HepG2 (cell line): ENCODE measurements around the gene CABLES1. TPM values are rescaled to one million over a fixed set of nuclear protein-coding genes. Genes with fewer than 3 reads are reported as not detected.

Source experiments
- ATF1 ChIP-seq: IDR thresholded peaks from 2 replicates; pipeline ENCODE4 v1.6.1; 2016; ENCODE audit warnings: mild to moderate bottlenecking, control low read depth
- CHCHD3 ChIP-seq: sonication (generic); formaldehyde crosslinking; IDR thresholded peaks from 2 replicates; pipeline ENCODE4 v1.8.0; 2022; ENCODE audit warnings: mild to moderate bottlenecking, missing genetic modification reagents, moderate library complexity
- DR1 ChIP-seq: sonication (generic); formaldehyde crosslinking; IDR thresholded peaks from 2 replicates; pipeline ENCODE4 v1.8.0; 2021; ENCODE audit warnings: mild to moderate bottlenecking, missing genetic modification reagents, inconsistent platforms
- ELF1 ChIP-seq: sonication (generic); formaldehyde crosslinking; IDR thresholded peaks from 2 replicates; pipeline ENCODE4 v1.4.0; 2020; ENCODE audit warnings: missing genetic modification reagents
- GFI1 ChIP-seq: sonication (generic); formaldehyde crosslinking; IDR thresholded peaks from 2 replicates; pipeline ENCODE4 v1.5.0; 2020; ENCODE audit warnings: missing genetic modification reagents, mild to moderate bottlenecking, borderline replicate concordance
- GMEB1 ChIP-seq: sonication (generic); formaldehyde crosslinking; IDR thresholded peaks from 2 replicates; pipeline ENCODE4 v1.5.1; 2020; ENCODE audit warnings: missing genetic modification reagents, mild to moderate bottlenecking, borderline replicate concordance
- HDAC1 ChIP-seq: sonication (generic); formaldehyde crosslinking; IDR thresholded peaks from 2 replicates; pipeline ENCODE4 v1.5.1; 2020; ENCODE audit warnings: mild to moderate bottlenecking, missing genetic modification reagents
- NR0B2 ChIP-seq: sonication (generic); formaldehyde crosslinking; IDR thresholded peaks from 2 replicates; pipeline ENCODE4 v1.4.0; 2020; ENCODE audit warnings: mild to moderate bottlenecking, missing genetic modification reagents
- NR2F1 ChIP-seq, 2 experiments: fragments of 450-650 bp in 1 of 2; formaldehyde crosslinking in 1 of 2; IDR thresholded peaks; 2 replicates each; pipeline versions ENCODE4 v1.5.0 to v1.6.1; 2016 to 2020; ENCODE audit warnings: mild to moderate bottlenecking in 1 of 2, missing compliant biosample characterization in 1 of 2, missing genetic modification reagents in 1 of 2, moderate library complexity in 1 of 2
- REPIN1 ChIP-seq: sonication (generic); formaldehyde crosslinking; IDR thresholded peaks from 2 replicates; pipeline ENCODE4 v1.8.0; 2022; ENCODE audit warnings: missing genetic modification reagents, low read depth, mild to moderate bottlenecking, borderline replicate concordance
- SOX5 ChIP-seq: IDR thresholded peaks from 2 replicates; pipeline ENCODE4 v1.6.1; 2016; ENCODE audit warnings: borderline replicate concordance
- SPEN ChIP-seq: sonication (generic); formaldehyde crosslinking; IDR thresholded peaks from 2 replicates; pipeline ENCODE4 v1.5.1; 2020; ENCODE audit warnings: low read depth, mild to moderate bottlenecking, missing genetic modification reagents
- ZFP90 ChIP-seq: sonication (generic); formaldehyde crosslinking; IDR thresholded peaks from 2 replicates; pipeline ENCODE4 v1.8.0; 2022; ENCODE audit warnings: missing genetic modification reagents, mild to moderate bottlenecking, inconsistent platforms, borderline replicate concordance
- ZNF264 ChIP-seq: sonication (generic); formaldehyde crosslinking; IDR thresholded peaks from 2 replicates; pipeline ENCODE4 v1.4.0; 2020; ENCODE audit warnings: missing genetic modification reagents
- ZNF407 ChIP-seq: sonication (generic); formaldehyde crosslinking; IDR thresholded peaks from one replicate; pipeline ENCODE4 v1.5.1; 2020; ENCODE audit warnings: mild to moderate bottlenecking, missing genetic modification reagents; ENCODE audit errors: not compliant biosample characterization
- ZNF501 ChIP-seq: sonication (generic); formaldehyde crosslinking; IDR thresholded peaks from 2 replicates; pipeline ENCODE4 v1.5.1; 2020; ENCODE audit warnings: mild to moderate bottlenecking, moderate library complexity, missing genetic modification reagents
- ZNF670 ChIP-seq: sonication (generic); formaldehyde crosslinking; IDR thresholded peaks from 2 replicates; pipeline ENCODE4 v1.8.0; 2022; ENCODE audit warnings: mild to moderate bottlenecking, missing genetic modification reagents, borderline replicate concordance
- ZNF703 ChIP-seq: sonication (generic); formaldehyde crosslinking; IDR thresholded peaks from 2 replicates; pipeline ENCODE4 v1.5.1; 2020; ENCODE audit warnings: missing genetic modification reagents, mild to moderate bottlenecking, moderate library complexity, borderline replicate concordance
- ZNF792 ChIP-seq: IDR thresholded peaks from 2 replicates; pipeline ENCODE4 v1.6.1; 2016
- polyA plus RNA-seq, 8 experiments: library from polyadenylated mRNA; depleted of rRNA in 3 of 8; stranded (reverse) in 7 of 8; unstranded in 1 of 8; fragments of >200 nt; fragmentation: Illumina TruSeq in 4 of 8; extraction: Trizol in 4 of 8; gene quantifications; 2 replicates each; pipeline versions ENCODE4 v1.2.1 to v1.2.3, GENCODE V29; 2011 to 2016; ENCODE audit warnings: low read depth in 4 of 8, missing spikeins in 1 of 8, mixed read lengths in 1 of 8; ENCODE audit not compliant: insufficient read depth in 1 of 8
- total RNA-seq, 5 experiments: library from RNA; depleted of rRNA; stranded (reverse); fragments of >200 nt; fragmentation: Illumina TruSeq; extraction: Trizol; gene quantifications; 2 replicates each; pipeline ENCODE4 v1.2.3, GENCODE V29; 2016; ENCODE audit warnings: low read depth in 1 of 5

Gene CABLES1
- total and polyA plus RNA-seq, 2 of the 13 experiments (the other 11 are each of a cell fraction or from before 2014, with no cell fraction given) = 14.7 to 25.8 TPM

GRCh38 chr18:23134780-23135549, at the start of gene CABLES1 (continued):
- no peak for TF ChIP-seq ZNF792 (CRISPR knock-in tag)
- TF ChIP-seq ZNF264 (CRISPR knock-in tag) = 0 out of 2 replicates have a peak, but pooled peaks have one; percentile 28
- peak; percentile 86 for TF ChIP-seq REPIN1
- peak; percentile 52; the same call in 1 of the 2 replicates for TF ChIP-seq GFI1 (CRISPR knock-in tag)
- peak; percentile 51; the same call in 1 of the 2 replicates for TF ChIP-seq ZNF501
- peak; percentile 41; the same call in 1 of the 2 replicates for TF ChIP-seq ELF1
- TF ChIP-seq NR0B2 (CRISPR knock-in tag) = peak; percentile 89
- no peak for TF ChIP-seq SPEN (CRISPR knock-in tag)
- TF ChIP-seq HDAC1 = peak; percentile 71
- TF ChIP-seq DR1 (CRISPR knock-in tag) = peak; percentile 89
- TF ChIP-seq NR2F1 (CRISPR knock-in tag; IDR thresholded peaks at IDR 0.05) = no peak
- TF ChIP-seq ATF1 = no peak
- no peak for TF ChIP-seq CHCHD3
- 0 out of 2 replicates have a peak, but pooled peaks have one; percentile 19 for TF ChIP-seq ZNF670 (CRISPR knock-in tag)
- peak; percentile 75; the same call in 1 of the 2 replicates for TF ChIP-seq ZNF703
- peak; percentile 65 for TF ChIP-seq ZNF407 (CRISPR knock-in tag)
- no peak; the same call in 1 of the 2 replicates for TF ChIP-seq ZFP90
- TF ChIP-seq SOX5 (CRISPR knock-in tag) = peak; percentile 63; the same call in 1 of the 2 replicates
- no peak for TF ChIP-seq GMEB1 (CRISPR knock-in tag)
